Mucosa of rectum (tissue), 2 donors: ENCODE data around the gene JOSD2.

Experiments used
- H3K27ac ChIP-seq, 2 donors: one replicate each; pipeline ENCODE4 v1.7.0; 2013; ENCODE audit warnings: inconsistent platforms in 2 of 2, low read depth in 2 of 2, low read length in 2 of 2
- H3K27me3 ChIP-seq, 2 donors: one replicate each; pipeline ENCODE4 v1.7.0; 2013; ENCODE audit warnings: low read length in 2 of 2; ENCODE audit not compliant: control insufficient read depth in 2 of 2, insufficient read depth in 2 of 2
- H3K36me3 ChIP-seq, 2 donors: one replicate each; pipeline ENCODE4 v1.7.0; 2013; ENCODE audit warnings: low read length in 2 of 2; ENCODE audit not compliant: control insufficient read depth in 2 of 2, insufficient read depth in 2 of 2
- H3K4me1 ChIP-seq, 2 donors: one replicate each; pipeline ENCODE4 v1.7.0; 2013; ENCODE audit warnings: low read length in 2 of 2, mild to moderate bottlenecking in 1 of 2; ENCODE audit not compliant: control insufficient read depth in 2 of 2, insufficient read depth in 2 of 2
- H3K4me3 ChIP-seq, 2 donors: one replicate each; pipeline ENCODE4 v1.7.0; 2013; ENCODE audit warnings: low read length in 2 of 2
- H3K9ac ChIP-seq, 2 donors: one replicate each; pipeline ENCODE4 v1.7.0; 2013; ENCODE audit warnings: low read length in 2 of 2, low read depth in 1 of 2, mild to moderate bottlenecking in 1 of 2
- H3K9me3 ChIP-seq, 2 donors: one replicate each; pipeline ENCODE4 v1.7.0; 2013; ENCODE audit warnings: low read length in 2 of 2; ENCODE audit not compliant: control insufficient read depth in 2 of 2
- donor health status: healthy.
- donor health status: Normal muscosa, but diverticular disease.

The JOSD2 gene

DNA sequence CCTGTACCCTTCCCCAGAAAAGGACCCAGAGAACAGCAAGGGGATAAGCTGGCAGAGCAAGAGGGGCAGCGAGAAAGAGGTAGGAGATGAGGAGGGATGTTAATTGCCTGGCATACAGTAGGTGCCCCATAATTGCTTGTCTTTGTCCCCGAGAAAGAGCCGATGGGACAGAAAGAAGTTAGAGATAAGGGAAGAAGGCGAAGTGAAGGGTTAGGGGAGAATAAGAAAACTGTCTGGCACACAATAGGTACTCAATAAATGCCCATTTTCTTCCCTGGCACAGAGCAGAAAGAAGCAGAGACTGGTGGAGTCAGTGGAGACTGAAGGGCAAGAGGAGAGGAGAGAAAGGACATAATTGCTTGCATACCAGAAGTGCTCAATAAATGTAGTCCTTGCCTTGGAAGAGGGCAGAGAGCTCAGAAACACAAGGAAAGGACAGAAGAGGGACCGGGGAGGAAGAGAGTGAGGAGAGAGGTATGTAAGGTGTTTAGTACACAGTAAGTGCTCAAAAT is 15.9 kb downstream of the JOSD2 start:
- H3K4me3 ChIP-seq: no peak overlapping the region
- no peak overlapping the region for H3K27ac ChIP-seq
- no peak overlapping the region for H3K9ac ChIP-seq
- no peaks in the 10 kb centered on the region for H3K9me3 ChIP-seq
- peaks cover 0 to 2% of the 10 kb centered on the region in 2 donors for H3K36me3 ChIP-seq
- no peaks in the 10 kb centered on the region for H3K27me3 ChIP-seq
- no peaks in the 10 kb centered on the region for H3K4me1 ChIP-seq

DNA sequence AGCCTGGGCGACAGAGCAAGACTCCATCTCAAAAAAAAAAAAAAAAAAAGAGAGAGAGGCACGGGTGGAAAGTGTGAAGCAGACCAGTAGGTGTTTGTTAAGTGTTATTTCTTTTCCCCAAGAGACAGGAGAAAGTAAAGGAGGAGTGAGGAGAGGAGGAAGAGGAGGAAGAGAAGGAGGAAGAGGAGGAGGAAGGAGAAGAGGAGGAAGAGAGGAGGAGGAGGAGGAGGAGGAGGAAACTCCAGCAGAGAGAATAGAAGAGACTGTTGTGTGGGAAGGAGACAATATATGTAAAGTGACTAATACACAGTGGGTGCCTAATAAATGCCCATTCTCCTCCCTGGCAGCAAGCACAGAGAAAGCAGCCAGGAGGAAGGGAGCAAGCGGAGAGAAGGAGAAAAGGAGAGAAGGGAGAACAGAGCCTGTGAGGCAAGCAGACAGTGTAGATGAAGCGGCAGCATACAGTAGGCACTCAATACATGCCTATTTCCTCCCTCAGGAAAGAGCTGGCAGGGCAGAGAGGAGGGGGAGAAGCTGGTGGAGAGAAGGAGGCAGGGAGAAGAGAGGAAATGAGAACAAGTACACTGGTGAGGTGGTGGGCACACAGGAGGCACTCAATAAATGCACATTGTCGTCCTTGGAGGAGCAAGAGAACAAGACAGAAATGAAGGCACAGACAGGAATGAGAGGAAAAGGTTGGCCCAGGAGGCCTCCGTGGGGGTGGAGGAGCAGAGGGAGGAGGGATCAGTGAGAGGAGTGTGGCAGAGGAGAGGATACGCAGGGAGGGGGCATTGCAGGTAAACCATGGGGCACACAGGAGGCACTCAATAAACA is 16.6 kb downstream of the JOSD2 start:
- H3K36me3 ChIP-seq: peaks cover 0 to 2% of the 10 kb centered on the region in 2 donors
- no peaks in the 10 kb centered on the region for H3K27me3 ChIP-seq
- no peak overlapping the region for H3K9ac ChIP-seq
- no peaks in the 10 kb centered on the region for H3K4me1 ChIP-seq
- H3K9me3 ChIP-seq: no peaks in the 10 kb centered on the region
- H3K27ac ChIP-seq: no peak overlapping the region
- no peak overlapping the region for H3K4me3 ChIP-seq

DNA sequence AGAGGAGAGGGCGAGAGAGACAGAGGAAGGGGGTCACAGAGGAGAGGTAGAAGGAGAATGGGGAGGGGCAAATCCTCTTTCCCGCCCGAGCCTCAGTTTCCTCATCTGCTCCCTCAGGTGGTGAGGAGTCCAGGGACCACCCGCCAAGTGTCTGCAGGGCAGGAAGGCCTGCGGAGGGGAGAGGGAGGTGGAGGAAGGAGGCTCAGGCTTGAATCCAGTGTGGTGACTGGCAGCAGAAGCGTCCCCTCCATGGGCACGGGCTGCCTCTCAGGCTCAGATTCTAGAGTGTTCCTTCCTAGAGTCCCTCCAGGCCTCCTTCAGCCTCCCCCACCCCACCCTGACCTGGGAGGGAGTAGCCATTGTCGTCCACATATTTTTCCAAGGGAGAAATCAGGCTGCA is 17.8 kb downstream of the JOSD2 start:
- Histone ChIP-seq H3K27ac (no peak overlapping the region), H3K36me3 (peaks cover 0 to 2% of the 10 kb centered on the region in 2 donors), H3K27me3 (no peaks in the 10 kb centered on the region), H3K9ac (no peak overlapping the region), H3K4me1 (no peaks in the 10 kb centered on the region), H3K9me3 (no peaks in the 10 kb centered on the region), H3K4me3 (no peak overlapping the region)

DNA sequence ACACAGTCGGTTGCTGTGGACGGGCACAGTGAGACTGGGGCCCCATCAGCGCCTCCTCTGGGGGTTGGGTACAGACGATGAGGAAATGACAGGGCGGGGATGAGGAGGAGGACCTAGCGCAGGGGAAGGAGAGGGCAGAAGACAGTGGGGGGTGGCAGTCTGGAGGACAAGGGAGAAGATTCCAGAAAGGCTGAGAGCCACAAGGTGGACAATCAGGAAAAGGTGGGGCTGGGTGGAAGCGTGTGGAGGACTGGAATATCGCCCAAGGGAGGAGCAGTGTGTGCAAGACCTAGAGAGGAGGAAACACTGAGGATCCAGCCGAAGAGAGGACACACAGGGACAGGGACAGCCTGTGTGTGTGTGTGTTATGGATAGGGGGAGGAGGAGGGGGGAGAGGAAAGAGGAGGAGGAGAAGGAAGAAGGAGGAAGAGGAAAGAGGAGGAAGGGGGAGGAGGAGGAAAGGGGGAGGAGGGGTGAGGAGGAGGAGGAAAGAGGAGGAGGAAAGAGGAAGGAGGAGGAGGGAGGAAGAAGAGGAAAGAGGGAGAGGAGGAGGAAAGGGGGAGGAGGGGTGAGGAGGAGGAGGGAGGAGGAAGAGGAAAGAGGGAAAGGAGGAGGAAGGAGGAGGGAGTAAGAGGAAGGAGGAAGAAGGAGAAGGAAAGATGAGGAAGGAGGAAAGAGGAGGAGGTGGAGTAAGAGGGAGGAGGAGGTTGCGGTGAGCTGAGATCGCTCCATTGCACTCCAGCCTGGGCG is 18.5 kb downstream of the JOSD2 start:
- Histone ChIP-seq H3K9me3 (no peaks in the 10 kb centered on the region), H3K4me1 (no peaks in the 10 kb centered on the region), H3K27me3 (no peaks in the 10 kb centered on the region), H3K36me3 (peaks cover 0 to 2% of the 10 kb centered on the region in 2 donors), H3K27ac (no peak overlapping the region), H3K9ac (no peak overlapping the region), H3K4me3 (no peak overlapping the region)

DNA sequence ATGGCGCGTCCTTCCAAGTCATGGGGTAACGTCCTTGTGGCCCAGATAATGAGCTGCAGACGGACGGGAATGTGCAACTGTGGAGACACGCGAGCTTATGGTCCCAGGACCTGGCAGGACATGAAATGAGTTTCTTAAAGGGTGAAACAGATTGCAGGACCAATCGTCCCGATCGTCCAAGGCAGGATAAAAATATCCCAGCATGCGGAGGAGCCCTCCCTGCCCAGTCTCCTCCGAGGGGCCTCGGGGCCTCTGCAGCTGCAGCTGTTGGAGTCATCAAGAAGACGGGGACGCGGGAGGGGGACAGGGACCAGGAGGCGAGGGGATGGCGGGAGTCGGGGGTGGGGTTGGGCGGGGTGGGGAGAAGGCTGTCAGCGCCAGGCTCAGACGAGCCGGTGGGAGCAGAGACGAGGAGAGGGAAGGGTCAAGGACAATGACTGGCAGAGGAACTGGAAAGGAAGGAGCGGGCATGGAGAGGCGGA is 20.0 kb downstream of the JOSD2 start:
- Histone ChIP-seq H3K4me1 (no peaks in the 10 kb centered on the region), H3K36me3 (peaks cover 0 to 2% of the 10 kb centered on the region in 2 donors), H3K9me3 (no peaks in the 10 kb centered on the region), H3K27ac (no peak overlapping the region), H3K4me3 (no peak overlapping the region), H3K27me3 (no peaks in the 10 kb centered on the region), H3K9ac (no peak overlapping the region)

DNA sequence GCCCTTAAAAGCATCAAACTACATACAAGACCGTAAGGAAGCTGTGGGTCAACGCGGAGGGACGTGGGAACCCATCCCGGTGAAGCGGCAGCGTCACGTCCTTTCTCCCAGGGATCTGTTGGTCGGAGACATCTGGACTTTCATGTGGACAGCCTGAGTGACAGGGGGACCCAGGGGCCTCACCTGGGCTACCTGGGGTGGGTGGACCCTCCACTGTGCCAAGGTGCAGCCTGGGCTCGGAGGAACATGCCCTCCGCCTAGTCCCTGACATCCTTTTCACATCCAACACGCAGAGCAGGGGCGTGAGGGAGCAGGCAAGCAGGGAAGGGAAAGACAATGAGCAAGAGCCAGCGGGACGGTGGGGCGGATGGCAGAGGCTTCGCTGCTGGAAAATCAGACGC is 20.6 kb downstream of the JOSD2 start:
- H3K36me3 ChIP-seq: peaks cover 0 to 2% of the 10 kb centered on the region in 2 donors
- H3K4me3 ChIP-seq: no peak overlapping the region
- H3K27me3 ChIP-seq: no peaks in the 10 kb centered on the region
- H3K9me3 ChIP-seq: no peaks in the 10 kb centered on the region
- no peak overlapping the region for H3K27ac ChIP-seq
- no peaks in the 10 kb centered on the region for H3K4me1 ChIP-seq
- H3K9ac ChIP-seq: no peak overlapping the region

DNA sequence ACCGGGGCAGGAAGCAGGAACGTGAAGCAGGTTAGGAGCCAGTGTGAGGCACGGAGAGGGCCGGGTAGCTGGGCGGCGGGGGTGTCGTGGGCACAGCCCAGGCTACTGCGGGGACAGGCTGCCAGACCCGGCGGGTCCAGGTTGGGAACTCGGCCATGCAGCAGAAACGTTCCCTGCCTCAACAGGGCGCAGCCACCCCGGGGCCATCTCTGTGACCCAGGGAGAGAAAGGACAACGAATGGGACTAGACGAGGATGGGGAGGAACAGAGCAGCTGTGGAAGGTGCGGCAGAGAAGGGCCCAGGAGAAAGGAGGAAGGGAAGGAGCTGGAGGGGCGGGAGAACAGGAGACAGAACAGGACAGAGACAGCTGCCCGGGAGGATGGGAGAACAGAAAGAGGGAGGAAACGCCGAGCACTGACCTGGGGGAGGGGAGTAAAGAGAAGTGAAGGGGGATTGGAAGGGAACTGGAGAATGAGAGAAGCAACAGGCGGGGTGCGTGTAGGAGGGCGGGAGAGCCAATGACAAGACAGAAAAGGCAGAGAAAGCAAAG is 21.5 kb downstream of the JOSD2 start:
- Histone ChIP-seq H3K27me3 (no peaks in the 10 kb centered on the region), H3K4me3 (no peak overlapping the region), H3K4me1 (no peaks in the 10 kb centered on the region), H3K27ac (no peak overlapping the region), H3K9ac (no peak overlapping the region), H3K36me3 (peaks cover 0 to 2% of the 10 kb centered on the region in 2 donors), H3K9me3 (no peaks in the 10 kb centered on the region)

DNA sequence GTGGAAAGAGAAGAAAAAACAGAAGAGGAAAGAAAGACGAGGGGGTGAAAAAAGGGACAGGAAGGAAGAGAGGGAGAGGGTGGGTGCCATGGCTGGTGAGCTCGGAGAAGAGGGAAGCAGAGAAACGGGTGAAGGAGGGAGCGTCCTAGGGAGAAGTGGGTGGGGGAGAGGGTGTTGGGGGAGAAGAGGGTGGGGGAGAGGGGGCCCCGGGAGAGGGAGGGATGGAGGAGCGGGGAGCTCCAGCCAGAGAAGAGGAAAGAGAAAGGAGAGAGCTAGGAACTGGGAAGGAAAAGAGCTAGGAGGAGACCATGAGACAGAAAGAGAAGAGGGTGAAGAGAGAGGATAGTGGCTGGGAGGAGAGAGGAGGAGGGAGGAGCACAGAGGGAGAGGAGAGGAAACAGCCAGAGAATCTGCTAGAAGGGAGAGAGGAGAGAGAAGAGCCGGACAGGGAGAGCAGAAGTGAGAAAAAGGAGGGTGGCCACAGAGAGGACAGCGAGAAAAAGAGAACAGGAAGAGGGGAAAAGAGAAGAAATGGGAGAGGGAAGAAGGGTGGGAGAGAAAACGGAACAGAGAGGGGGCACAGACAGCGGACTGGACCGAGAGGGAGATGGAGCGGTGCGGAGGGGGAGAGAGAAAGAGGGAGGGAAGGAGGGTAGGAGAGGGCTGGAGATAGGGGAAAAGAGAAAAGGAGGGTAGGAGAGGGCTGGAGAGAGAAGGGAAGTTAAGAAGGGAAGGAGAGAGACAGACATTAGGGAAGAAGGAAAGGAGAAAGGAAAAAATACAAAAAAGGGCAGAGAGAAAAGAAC is 22.4 kb downstream of the JOSD2 start:
- no peaks in the 10 kb centered on the region for H3K9me3 ChIP-seq

DNA sequence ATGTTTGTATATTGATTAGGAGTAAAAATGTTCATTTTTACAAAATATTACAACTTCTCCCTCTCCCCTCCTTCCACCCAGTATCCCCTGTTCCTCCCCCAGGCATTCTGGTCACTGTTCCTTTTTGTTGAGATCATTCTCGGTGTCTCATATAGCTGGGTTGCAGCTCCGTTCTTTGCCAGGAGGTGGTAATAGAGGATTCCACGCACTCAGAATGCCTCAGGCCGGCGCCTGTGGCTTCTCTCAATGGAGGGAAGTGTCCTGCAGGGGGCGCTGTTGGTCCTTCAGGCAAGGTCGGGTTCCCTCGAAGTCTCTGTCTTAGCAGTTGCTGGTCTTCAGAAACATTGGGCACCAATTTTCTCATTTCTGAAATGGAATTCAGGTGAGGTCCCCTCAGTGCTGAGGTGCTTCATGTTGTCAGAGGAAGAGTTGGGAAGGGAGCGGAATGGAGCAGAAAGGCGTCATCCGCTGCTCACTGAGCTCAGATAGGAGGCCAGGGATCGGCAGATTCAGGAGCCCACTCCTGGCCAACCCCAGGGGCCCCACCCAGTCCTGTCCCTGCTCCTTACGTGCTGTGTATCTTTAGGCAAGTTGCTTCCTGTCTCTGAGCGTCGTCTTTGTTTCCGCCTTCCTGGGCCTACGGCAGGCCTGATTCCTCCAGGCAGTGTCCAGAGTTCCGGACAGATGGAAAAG is 24.0 kb downstream of the JOSD2 start:
- no peak overlapping the region for H3K9ac ChIP-seq
- H3K27me3 ChIP-seq: no peaks in the 10 kb centered on the region
- no peaks in the 10 kb centered on the region for H3K9me3 ChIP-seq
- peaks cover 6 to 13% of the 10 kb centered on the region in 2 donors for H3K36me3 ChIP-seq
- H3K27ac ChIP-seq: no peak overlapping the region
- H3K4me3 ChIP-seq: no peak overlapping the region
- H3K4me1 ChIP-seq: no peaks in the 10 kb centered on the region

More for the DNA sequence above, 22.4 kb downstream of the JOSD2 start:
- H3K36me3 ChIP-seq: peaks cover 1 to 2% of the 10 kb centered on the region in 2 donors
- no peak overlapping the region for H3K9ac ChIP-seq
- no peaks in the 10 kb centered on the region for H3K27me3 ChIP-seq
- H3K27ac ChIP-seq: no peak overlapping the region
- no peak overlapping the region for H3K4me3 ChIP-seq
- no peaks in the 10 kb centered on the region for H3K4me1 ChIP-seq
